Upper lobe of left lung (tissue), 4 donors: ENCODE data around the gene CYP2S1.

Experiments
- POLR2A ChIP-seq, 4 donors: fragments of 450-650 bp; IDR thresholded peaks; one replicate each; pipeline ENCODE4 v1.5.1; 2016 to 2017; ENCODE audit warnings: antibody characterized with exemption in 4 of 4, mild to moderate bottlenecking in 2 of 4
- TF ChIP-seq, protein P1 (sequence below), 6 experiments: fragments of 450-650 bp in 4 of 6; fragments of 200-600 bp in 2 of 6; sonication (generic) in 2 of 6; IDR thresholded peaks; one replicate each; pipeline ENCODE4 v1.5.1; 2016 to 2019; ENCODE audit warnings: antibody characterized with exemption in 6 of 6

DNA sequence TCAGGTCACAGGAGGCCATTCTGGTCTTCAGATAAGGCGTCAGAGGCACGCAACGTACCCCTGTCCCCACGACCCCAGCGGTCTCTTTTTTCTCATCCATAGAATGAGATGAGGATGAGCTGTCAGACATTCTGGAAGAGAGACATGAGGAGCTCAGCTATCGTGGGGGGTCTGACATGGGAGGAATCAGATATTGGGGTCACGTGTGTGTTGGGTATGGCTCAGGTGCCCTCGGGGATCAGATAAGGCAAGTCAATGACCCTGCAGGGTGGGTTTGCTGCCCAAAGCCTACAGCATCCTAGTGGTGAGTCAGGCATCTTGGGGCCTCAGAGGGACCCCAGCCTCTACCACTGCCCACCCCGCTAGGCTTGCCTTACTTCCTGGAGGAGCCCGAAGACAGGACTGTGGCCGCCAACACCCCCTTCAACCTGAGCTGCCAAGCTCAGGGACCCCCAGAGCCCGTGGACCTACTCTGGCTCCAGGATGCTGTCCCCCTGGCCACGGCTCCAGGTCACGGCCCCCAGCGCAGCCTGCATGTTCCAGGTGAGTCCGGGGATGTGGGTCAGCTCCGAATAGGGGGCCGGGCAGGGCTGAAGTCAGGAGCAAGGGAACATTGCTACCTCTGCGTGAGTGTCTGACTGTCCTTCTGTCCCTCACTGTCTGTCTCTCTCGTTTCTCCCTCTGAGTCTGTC, 28.6 kb downstream of the CYP2S1 start:
- TF ChIP-seq POLR2A (IDR thresholded peaks at IDR 0.05), result no peak
- TF ChIP-seq, protein P1, sequence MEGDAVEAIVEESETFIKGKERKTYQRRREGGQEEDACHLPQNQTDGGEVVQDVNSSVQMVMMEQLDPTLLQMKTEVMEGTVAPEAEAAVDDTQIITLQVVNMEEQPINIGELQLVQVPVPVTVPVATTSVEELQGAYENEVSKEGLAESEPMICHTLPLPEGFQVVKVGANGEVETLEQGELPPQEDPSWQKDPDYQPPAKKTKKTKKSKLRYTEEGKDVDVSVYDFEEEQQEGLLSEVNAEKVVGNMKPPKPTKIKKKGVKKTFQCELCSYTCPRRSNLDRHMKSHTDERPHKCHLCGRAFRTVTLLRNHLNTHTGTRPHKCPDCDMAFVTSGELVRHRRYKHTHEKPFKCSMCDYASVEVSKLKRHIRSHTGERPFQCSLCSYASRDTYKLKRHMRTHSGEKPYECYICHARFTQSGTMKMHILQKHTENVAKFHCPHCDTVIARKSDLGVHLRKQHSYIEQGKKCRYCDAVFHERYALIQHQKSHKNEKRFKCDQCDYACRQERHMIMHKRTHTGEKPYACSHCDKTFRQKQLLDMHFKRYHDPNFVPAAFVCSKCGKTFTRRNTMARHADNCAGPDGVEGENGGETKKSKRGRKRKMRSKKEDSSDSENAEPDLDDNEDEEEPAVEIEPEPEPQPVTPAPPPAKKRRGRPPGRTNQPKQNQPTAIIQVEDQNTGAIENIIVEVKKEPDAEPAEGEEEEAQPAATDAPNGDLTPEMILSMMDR (IDR thresholded peaks at IDR 0.05), result no peak
